ENCODE results near the gene ATR.

Gene ATR

GRCh38 chr3:142578329-142579223, at the start of gene ATR:
Gene ATR, minus strand, starts transcription at chr3:142578733. Its CDS starts 29 bp downstream, at chr3:142578704.
- DNase-seq (ENCODE audit: extremely low read depth, low read depth), result peak; percentile 84
- no peak for TF ChIP-seq CTCF (IDR thresholded peaks at IDR 0.05; ENCODE audit: low read depth, low read length)

GRCh38 chr3:142626971-142627370, 48.4 kb upstream of the ATR start:
- DNase-seq (ENCODE audit: extremely low read depth, low read depth), result no peak
- no peak for TF ChIP-seq CTCF (IDR thresholded peaks at IDR 0.05; ENCODE audit: low read depth, low read length)

- TF ChIP-seq CTCF (IDR thresholded peaks at IDR 0.05; ENCODE audit: low read depth, low read length), result no peak
- no peak for DNase-seq (ENCODE audit: extremely low read depth, low read depth)
These were observed 46.6 kb upstream of the ATR start for GRCh38 chr3:142625153-142625440.

- TF ChIP-seq CTCF (IDR thresholded peaks at IDR 0.05; ENCODE audit: low read depth, low read length), result no peak
- no peak for DNase-seq (ENCODE audit: extremely low read depth, low read depth)
These were observed 46.0 kb upstream of the ATR start for GRCh38 chr3:142624341-142625152.

GRCh38 chr3:142623194-142623593, 44.7 kb upstream of the ATR start:
- no peak for TF ChIP-seq CTCF (IDR thresholded peaks at IDR 0.05; ENCODE audit: low read depth, low read length)
- no peak for DNase-seq (ENCODE audit: extremely low read depth, low read depth)

GRCh38 chr3:142622405-142622804, 43.9 kb upstream of the ATR start:
- no peak for TF ChIP-seq CTCF (IDR thresholded peaks at IDR 0.05; ENCODE audit: low read depth, low read length)
- DNase-seq (ENCODE audit: extremely low read depth, low read depth), result no peak

GRCh38 chr3:142618917-142619461, 40.5 kb upstream of the ATR start:
- TF ChIP-seq CTCF (IDR thresholded peaks at IDR 0.05; ENCODE audit: low read depth, low read length), result no peak

More at GRCh38 chr3:142618917-142619461, 40.5 kb upstream of the ATR start:
- no peak for DNase-seq (ENCODE audit: extremely low read depth, low read depth)

Data from AG09319 (cell line).